Heart right ventricle (tissue), 16 donors: ENCODE results near the gene BICRA. TPM values are rescaled to one million over a fixed set of nuclear protein-coding genes. Genes with fewer than 3 reads are reported as not detected.
A peak's percentile ranks its signal among the peaks of the same experiment; 100 is the strongest.
"Not testable (repeated sequence)": the region's sequence is repeated elsewhere in the genome, so short reads cannot be mapped to it uniquely, and the experiment has no call there.

ENCODE experiments used
- ATAC-seq, 8 donors: fragments of 200-7000 bp; cut with Tn5 transposase; one replicate each; pipeline ENCODE4 v1.9.1; 2020; ENCODE audit warnings: mild to moderate bottlenecking in 8 of 8, moderate library complexity in 8 of 8, moderate number of reproducible peaks in 1 of 8
- DNase-seq, 2 donors: peaks; one replicate each; pipeline ENCODE4 v3.0.0-alpha.2; 2020
- H3K27ac ChIP-seq, 10 donors: fragments of 200-600 bp; sonication (generic) in 2 of 10; one replicate each; pipeline versions ENCODE4 v1.5.0 to v1.8.0; 2020 to 2022; ENCODE audit warnings: mild to moderate bottlenecking in 3 of 10
- H3K27me3 ChIP-seq, 7 donors: fragments of 200-600 bp; one replicate each; pipeline ENCODE4 v1.8.0; 2021 to 2022; ENCODE audit warnings: mild to moderate bottlenecking in 2 of 7
- H3K36me3 ChIP-seq, 9 donors: fragments of 200-600 bp; sonication (generic) in 1 of 9; one replicate each; pipeline versions ENCODE4 v1.5.0 to v1.8.0; 2020 to 2022; ENCODE audit warnings: mild to moderate bottlenecking in 2 of 9
- H3K4me1 ChIP-seq, 9 donors: fragments of 200-600 bp; sonication (generic) in 1 of 9; one replicate each; pipeline versions ENCODE4 v1.5.0 to v1.8.0; 2020 to 2022; ENCODE audit warnings: mild to moderate bottlenecking in 4 of 9
- H3K4me3 ChIP-seq, 10 donors: fragments of 200-600 bp; sonication (generic) in 2 of 10; one replicate each; pipeline versions ENCODE4 v1.5.0 to v1.8.0; 2020 to 2022; ENCODE audit warnings: mild to moderate bottlenecking in 7 of 10, moderate library complexity in 2 of 10
- H3K9me3 ChIP-seq, 11 donors: fragments of 200-600 bp in 10 of 11; sonication (generic) in 2 of 11; one replicate each; pipeline versions ENCODE4 v1.5.0 to v1.8.0; 2013 to 2022; ENCODE audit warnings: mild to moderate bottlenecking in 2 of 11, control low read depth in 1 of 11, moderate library complexity in 1 of 11
- CTCF ChIP-seq, 9 donors: fragments of 200-600 bp; sonication (generic) in 2 of 9; IDR thresholded peaks; one replicate each; pipeline versions ENCODE4 v1.5.0 to v1.8.0; 2021 to 2022; ENCODE audit warnings: antibody characterized with exemption in 9 of 9, mild to moderate bottlenecking in 5 of 9, moderate library complexity in 1 of 9
- WGBS, 2 donors: extraction: QIAGEN DNeasy Blood & Tissue Kit; methylation state at CpG; one replicate each; pipeline ENCODE4 v1.1.7; 2013; ENCODE audit warnings: inconsistent platforms in 1 of 2; 5-methylcytosine and 5-hydroxymethylcytosine counted together
- intact Hi-C, 10 donors: fragments of 100-400 bp; cut with DNase I; formaldehyde crosslinking; loops; one replicate each; pipeline versions ENCODE4 v1.11.1 to v1.14.2; 2022
- polyA plus RNA-seq, 2 donors: library from polyadenylated mRNA; stranded (reverse); fragments of 200-250 nt; gene quantifications; one replicate each; pipeline ENCODE4 v1.2.3, GENCODE V29; 2013
- total RNA-seq, 10 donors: library from RNA; stranded (reverse); fragmentation: NEBNext Ultra II Directional in 3 of 10; extraction: Animal tissue kit (Norgen Biotek cat#: 25700) in 3 of 10; gene quantifications; one replicate each; pipeline versions ENCODE4 v1.2.1 to v1.2.4, GENCODE V29; 2021 to 2023
- donor health status: Arrhythmogenic right ventricular cardiomyopathy.
- donor health status: ischemic (EF 13 %, LVEDD 7.1; RV severe dilation, severe dysfunction).
- donor health status: healthy with polysubstance abuse.
- donor health status: DM: no; HTN: yes; CAD: no.
- donor health status: DM: no; HTN: no; CAD: no.
- donor health status: ischemic (EF 25% LVEDD 6.9; RV normal size, moderate dysfunction).
- donor health status: ischemic (EF 25% LVEDD 5.7; RV mildly dilated, moderate dysfunction).
- donor health status: healthy.
- donor health status: DM: yes; HTN: yes; CAD: no.
- donor health status: Ischemic cardiomyopathy.
- donor health status: ischemic (EF 35%, LVEDD 5.7; RV mildly dilated, moderate dysfunction).
- donor health status: nonischemic (EF 11% LVEDD 7.7; RV severe dilation, severe dysfunction).
- donor health status: DM: yes; HTN: yes; CAD: no.
- donor health status: PGD.
- donor health status: ischemic (EF 29% LVEDD 5.4; RV normal size, mild dysfunction).
- donor health status: nonischemic (EF 23%, LVEDD 6.1; RV moderate dilation, normal function).

Gene BICRA
- total and polyA plus RNA-seq, 12 donors: 2.8 to 13.2 (median 8.9) TPM

- DNase-seq (no peak), ATAC-seq (no peak)
- Histone ChIP-seq H3K36me3 (peaks cover 0 to 87% (median 19%) of the 10 kb centered on the region in 9 donors), H3K4me3 (no peak overlapping the region), H3K27me3 (peaks cover 0 to 32% (median 0%) of the 10 kb centered on the region in 7 donors), H3K27ac (peak overlapping the region in 5 of 10 donors; percentile 4 to 88 (median 22)), H3K4me1 (peaks cover 16 to 89% (median 69%) of the 10 kb centered on the region in 9 donors), H3K9me3 (no peaks in the 10 kb centered on the region)
- TF ChIP-seq CTCF (IDR thresholded peaks at IDR 0.05): no peak
- intact Hi-C loops: no loop called here
- WGBS, 2 donors: 63 to 78% methylated on average over 4 of the region's 4 CpGs
These were observed 117.5 kb downstream of the BICRA start for GRCh38 chr19:47726467-47726866.

GRCh38 chr19:47728295-47728694 is 119.4 kb downstream of the BICRA start:
- intact Hi-C loops: loop anchor here in 1 of 10 donors (2.0 kb wide), 1 partner anchor 15 kb away; the partner anchor contains the start of gene EHD2
- H3K4me1 ChIP-seq: peaks cover 13 to 77% (median 57%) of the 10 kb centered on the region in 9 donors
- WGBS, 2 donors: 83 to 85% methylated on average over 4 of the region's 4 CpGs
- not testable (repeated sequence) for DNase-seq, H3K9me3 ChIP-seq, H3K4me3 ChIP-seq, ATAC-seq
- H3K27ac ChIP-seq: peak overlapping the region in 9 of 10 donors; percentile 14 to 88 (median 80)
- H3K36me3 ChIP-seq: peaks cover 0 to 89% (median 25%) of the 10 kb centered on the region in 9 donors
- peaks cover 0 to 25% (median 0%) of the 10 kb centered on the region in 7 donors for H3K27me3 ChIP-seq

- Histone ChIP-seq H3K36me3 (peaks cover 0 to 91% (median 25%) of the 10 kb centered on the region in 9 donors), H3K27ac (peak overlapping the region; percentile 14 to 88 (median 80)), H3K4me1 (peaks cover 13 to 70% (median 45%) of the 10 kb centered on the region in 9 donors), H3K4me3 (peak overlapping the region in 7 of 10 donors; percentile 16 to 40 (median 26)), H3K9me3 (no peaks in the 10 kb centered on the region), H3K27me3 (peaks cover 0 to 25% (median 0%) of the 10 kb centered on the region in 7 donors)
- TF ChIP-seq CTCF (IDR thresholded peaks at IDR 0.05): no peak
- ATAC-seq (peak; percentile 50 to 85 (median 80)), DNase-seq (peak; percentile 68 to 72)
- WGBS, 2 donors: 8 to 11% methylated on average over 9 of the region's 9 CpGs
- intact Hi-C loops: loop anchor here in 1 of 10 donors (2.0 kb wide), 1 partner anchor 17 kb away; the partner anchor contains the start of gene EHD2
These were observed 120.5 kb downstream of the BICRA start for GRCh38 chr19:47729468-47729798.

- ATAC-seq (peak; percentile 86 to 93 (median 91)), DNase-seq (peak; percentile 86 to 88)
- Histone ChIP-seq H3K27me3 (peaks cover 0 to 25% (median 0%) of the 10 kb centered on the region in 7 donors), H3K4me1 (peaks cover 13 to 64% (median 42%) of the 10 kb centered on the region in 9 donors), H3K4me3 (peak overlapping the region in 7 of 10 donors; percentile 16 to 40 (median 26)), H3K36me3 (peaks cover 0 to 91% (median 25%) of the 10 kb centered on the region in 9 donors), H3K27ac (peak overlapping the region; percentile 14 to 88 (median 80)), H3K9me3 (no peaks in the 10 kb centered on the region)
- 24 to 25% methylated on average over 22 to 30 of the region's 30 CpGs for WGBS, 2 donors
- no peak for TF ChIP-seq CTCF (IDR thresholded peaks at IDR 0.05)
- intact Hi-C loops: loop anchor here in 1 of 10 donors (2.0 kb wide), 1 partner anchor 17 kb away; the partner anchor contains the start of gene EHD2
These were observed 121.0 kb downstream of the BICRA start for GRCh38 chr19:47729799-47730520.
